Kidney (tissue), 14 donors: ENCODE data around the gene CERS1. TPM values are rescaled to one million over a fixed set of nuclear protein-coding genes. Genes with fewer than 3 reads are reported as not detected.

ENCODE experiments used
- DNase-seq, 5 donors: peaks; one replicate each; pipeline ENCODE4 v3.0.0-alpha.2; 2013 to 2020
- FAIRE-seq: peaks from 2 replicates; lab custom pipeline; 2012; peaks lifted over from hg19 to GRCh38; lab: Jason Lieb, UNC
- H3K27ac ChIP-seq, 2 donors: one replicate each; pipeline ENCODE4 v1.7.0; 2013; ENCODE audit warnings: low read depth in 2 of 2, low read length in 2 of 2, inconsistent platforms in 1 of 2
- H3K27me3 ChIP-seq: one replicate; pipeline ENCODE4 v1.7.1; 2013; ENCODE audit warnings: low read length, inconsistent platforms; ENCODE audit not compliant: control insufficient read depth, insufficient read depth
- H3K36me3 ChIP-seq, 3 donors: one replicate each; pipeline versions ENCODE4 v1.7.0 to v1.7.1; 2013; ENCODE audit warnings: low read length in 3 of 3, control low read depth in 1 of 3, inconsistent platforms in 1 of 3; ENCODE audit not compliant: insufficient read depth in 3 of 3, control insufficient read depth in 2 of 3
- H3K4me1 ChIP-seq, 3 donors: one replicate each; pipeline versions ENCODE4 v1.7.0 to v1.7.1; 2013; ENCODE audit warnings: low read length in 3 of 3, inconsistent platforms in 1 of 3, low read depth in 1 of 3; ENCODE audit not compliant: control insufficient read depth in 2 of 3, insufficient read depth in 2 of 3
- H3K4me3 ChIP-seq, 3 donors: one replicate each; pipeline versions ENCODE4 v1.7.0 to v1.8.1; 2013; ENCODE audit warnings: low read length in 3 of 3, control low read depth in 1 of 3, inconsistent platforms in 1 of 3
- H3K9ac ChIP-seq, 3 donors: one replicate each; pipeline versions ENCODE4 v1.7.0 to v1.7.1; 2013; ENCODE audit warnings: low read length in 3 of 3, control low read depth in 1 of 3, inconsistent platforms in 1 of 3
- H3K9me3 ChIP-seq, 3 donors: one replicate each; pipeline versions ENCODE4 v1.7.0 to v1.7.1; 2013; ENCODE audit warnings: low read length in 3 of 3, control low read depth in 1 of 3, inconsistent platforms in 1 of 3; ENCODE audit not compliant: control insufficient read depth in 2 of 3, insufficient read depth in 1 of 3
- CTCF ChIP-seq: IDR thresholded peaks from 3 replicates; pipeline ENCODE4 v1.5.1; 2012; ENCODE audit warnings: mild to moderate bottlenecking, moderate library complexity, borderline replicate concordance; ENCODE audit not compliant: insufficient read depth; ENCODE audit errors: extremely low read depth
- intact Hi-C: fragments of 100-400 bp; cut with DNase I; formaldehyde crosslinking; loops from one replicate; pipeline ENCODE4 v1.11.1; 2022
- polyA plus RNA-seq: library from polyadenylated mRNA; stranded (reverse); fragments of 350-450 nt; fragmentation: Illumina TruSeq; extraction: RNeasy Lipid Tissue Mini Kit (QIAGEN cat#74804); gene quantifications from one replicate; pipeline ENCODE4 v1.2.3, GENCODE V29; 2014; ENCODE audit warnings: low read depth, low replicate concordance; ENCODE audit not compliant: insufficient read depth
- total RNA-seq: library from RNA; stranded (reverse); fragmentation: NEBNext Ultra II Directional; extraction: Animal tissue kit (Norgen Biotek cat#: 25700); gene quantifications from one replicate; pipeline ENCODE4 v1.2.1, GENCODE V29; 2021
- donor health status: control.
- donor health status: control.
- donor health status: control.
- donor health status: control.
- donor health status: control.
- donor health status: DM: yes; HTN: yes; CAD: no.
- donor health status: Normal renal cell carcinoma (clear cell type).

Gene CERS1
- total and polyA plus RNA-seq, 2 donors from 2014 or later, result 0.50 TPM; not detected in 1

- Histone ChIP-seq H3K4me3 (no peak overlapping the region), H3K4me1 (peaks cover 0 to 2% (median 0%) of the 10 kb centered on the region in 3 donors), H3K9me3 (no peaks in the 10 kb centered on the region), H3K36me3 (peaks cover 2 to 88% (median 54%) of the 10 kb centered on the region in 3 donors), H3K27ac (peak overlapping the region in 1 of 2 donors; percentile 1), H3K9ac (no peak overlapping the region), H3K27me3 (no peaks in the 10 kb centered on the region)
- TF ChIP-seq CTCF, result no peak
- intact Hi-C loops, result no loop called here
- FAIRE-seq (no peak), DNase-seq (no peak)
Measured at GRCh38 chr19:18855647-18856384, 40.1 kb downstream of the CERS1 start.

- Histone ChIP-seq H3K36me3 (peaks cover 2 to 92% (median 46%) of the 10 kb centered on the region in 3 donors), H3K4me3 (no peak overlapping the region), H3K9ac (no peak overlapping the region), H3K9me3 (no peaks in the 10 kb centered on the region), H3K27ac (no peak overlapping the region), H3K4me1 (peaks cover 0 to 8% (median 7%) of the 10 kb centered on the region in 3 donors), H3K27me3 (no peaks in the 10 kb centered on the region)
- FAIRE-seq (no peak), DNase-seq (no peak)
- no peak for TF ChIP-seq CTCF
- intact Hi-C loops, result no loop called here
Measured at GRCh38 chr19:18854982-18855381, 41.0 kb downstream of the CERS1 start.

- no peak overlapping the region for H3K27ac ChIP-seq
- H3K27me3 ChIP-seq, result no peaks in the 10 kb centered on the region
- H3K4me3 ChIP-seq, result no peak overlapping the region
- DNase-seq, result no peak
- no peaks in the 10 kb centered on the region for H3K9me3 ChIP-seq
- no peak for TF ChIP-seq CTCF
- intact Hi-C loops, result no loop called here
- FAIRE-seq, result no peak
- no peak overlapping the region for H3K9ac ChIP-seq
- H3K36me3 ChIP-seq, result peaks cover 2 to 82% (median 41%) of the 10 kb centered on the region in 3 donors
- peaks cover 0 to 19% (median 14%) of the 10 kb centered on the region in 3 donors for H3K4me1 ChIP-seq
Measured at GRCh38 chr19:18853755-18854427, 42.1 kb downstream of the CERS1 start.
